Mesenchymal stem cell (in vitro differentiated cells and primary cell): ENCODE results near the gene PSIP1.

Experiments used
- DNase-seq: peaks from one replicate; pipeline ENCODE4 v3.0.0-alpha.2; 2013
- H2AFZ ChIP-seq: one replicate; pipeline ENCODE4 v1.6.1; 2013; ENCODE audit warnings: low read depth, mild to moderate bottlenecking, control low read depth, inconsistent platforms, low read length, moderate library complexity
- H2AK5ac ChIP-seq: 2 replicates; pipeline ENCODE4 v1.6.1; 2013; ENCODE audit warnings: low read length, moderate library complexity, mild to moderate bottlenecking, inconsistent platforms; ENCODE audit not compliant: severe bottlenecking
- H2BK120ac ChIP-seq: one replicate; pipeline ENCODE4 v1.6.1; 2013; ENCODE audit warnings: low read depth, mild to moderate bottlenecking, inconsistent platforms, low read length, moderate library complexity
- H2BK12ac ChIP-seq, 2 experiments: one replicate each; pipeline ENCODE4 v1.6.1; 2013; ENCODE audit warnings: inconsistent platforms in 2 of 2, low read length in 2 of 2, mild to moderate bottlenecking in 2 of 2, moderate library complexity in 2 of 2, control low read depth in 1 of 2
- H2BK15ac ChIP-seq: one replicate; pipeline ENCODE4 v1.6.1; 2013; ENCODE audit warnings: mild to moderate bottlenecking, low read depth, inconsistent platforms; ENCODE audit not compliant: poor library complexity, severe bottlenecking
- H2BK5ac ChIP-seq: 2 replicates; pipeline ENCODE4 v1.6.1; 2013; ENCODE audit warnings: low read depth, mild to moderate bottlenecking, low read length, control low read depth, inconsistent platforms; ENCODE audit not compliant: poor library complexity, severe bottlenecking
- H3K14ac ChIP-seq, 2 experiments: one replicate each; pipeline ENCODE4 v1.6.1; 2013; ENCODE audit warnings: inconsistent platforms in 2 of 2, low read length in 2 of 2, control low read depth in 1 of 2, mild to moderate bottlenecking in 1 of 2, moderate library complexity in 1 of 2
- H3K18ac ChIP-seq, 2 experiments: one replicate each; pipeline ENCODE4 v1.6.1; 2013; ENCODE audit warnings: inconsistent platforms in 2 of 2, low read length in 2 of 2, control low read depth in 1 of 2, low read depth in 1 of 2, mild to moderate bottlenecking in 1 of 2
- H3K23ac ChIP-seq, 2 experiments: one replicate each; pipeline ENCODE4 v1.6.1; 2013; ENCODE audit warnings: inconsistent platforms in 2 of 2, low read length in 2 of 2, mild to moderate bottlenecking in 2 of 2, moderate library complexity in 2 of 2, control low read depth in 1 of 2
- H3K27ac ChIP-seq: 2 replicates; pipeline ENCODE4 v1.5.1; 2013; ENCODE audit warnings: mild to moderate bottlenecking, moderate library complexity, low read length, control low read depth, inconsistent platforms; ENCODE audit not compliant: poor library complexity, severe bottlenecking
- H3K27me3 ChIP-seq, 2 experiments: 2 replicates each; pipeline versions ENCODE4 v1.6.1 to v1.7.0; 2013; ENCODE audit warnings: low read length in 2 of 2, mild to moderate bottlenecking in 2 of 2, moderate library complexity in 2 of 2, control low read depth in 1 of 2, inconsistent platforms in 1 of 2; ENCODE audit not compliant: control insufficient read depth in 1 of 2, insufficient read depth in 1 of 2
- H3K36me3 ChIP-seq, 2 experiments: 2 replicates each; pipeline versions ENCODE4 v1.6.1 to v1.7.0; 2013; ENCODE audit warnings: low read length in 2 of 2, control low read depth in 1 of 2, inconsistent platforms in 1 of 2, low read depth in 1 of 2, mild to moderate bottlenecking in 1 of 2; ENCODE audit not compliant: insufficient read depth in 2 of 2, control insufficient read depth in 1 of 2
- H3K4ac ChIP-seq, 2 experiments: one replicate each; pipeline ENCODE4 v1.6.1; 2013; ENCODE audit warnings: inconsistent platforms in 2 of 2, low read length in 2 of 2, mild to moderate bottlenecking in 2 of 2, moderate library complexity in 2 of 2, control low read depth in 1 of 2, low read depth in 1 of 2
- H3K4me1 ChIP-seq: 2 replicates; pipeline ENCODE4 v1.6.1; 2013; ENCODE audit warnings: low read depth, low read length, control low read depth; ENCODE audit not compliant: control insufficient read depth, insufficient read depth
- H3K4me2 ChIP-seq: 2 replicates; pipeline ENCODE4 v1.6.1; 2013; ENCODE audit warnings: low read length, mild to moderate bottlenecking, inconsistent platforms; ENCODE audit not compliant: poor library complexity, severe bottlenecking
- H3K4me3 ChIP-seq, 2 experiments: 2 replicates each; pipeline versions ENCODE4 v1.5.1 to v1.7.0; 2013; ENCODE audit warnings: low read length in 2 of 2, mild to moderate bottlenecking in 2 of 2, control low read depth in 1 of 2, low read depth in 1 of 2; ENCODE audit not compliant: insufficient read depth in 1 of 2
- H3K79me1 ChIP-seq: replicated peaks from 2 replicates; pipeline ENCODE4 v1.6.1; 2013; ENCODE audit warnings: mild to moderate bottlenecking, control low read depth, low read length, inconsistent platforms; ENCODE audit not compliant: poor library complexity, severe bottlenecking
- H3K9ac ChIP-seq: 2 replicates; pipeline ENCODE4 v1.7.0; 2013; ENCODE audit warnings: mild to moderate bottlenecking, low read length, moderate library complexity
- H3K9me3 ChIP-seq: 2 replicates; pipeline ENCODE4 v1.7.0; 2013; ENCODE audit warnings: mild to moderate bottlenecking, low read length; ENCODE audit not compliant: control insufficient read depth
- H4K8ac ChIP-seq: one replicate; pipeline ENCODE4 v1.6.1; 2013; ENCODE audit warnings: inconsistent platforms, mild to moderate bottlenecking, low read length, moderate library complexity
- H4K91ac ChIP-seq: one replicate; pipeline ENCODE4 v1.6.1; 2013; ENCODE audit warnings: mild to moderate bottlenecking, low read length, inconsistent platforms
- WGBS: methylation state at CpG from one replicate; pipeline ENCODE4 v1.1.7; 2013; ENCODE audit warnings: mixed read lengths; 5-methylcytosine and 5-hydroxymethylcytosine counted together

Gene PSIP1

GRCh38 chr9:15484802-15485201, 26.0 kb downstream of the PSIP1 start:
- Histone ChIP-seq H4K8ac (no peak overlapping the region), H3K79me1 (peaks cover 8% of the 10 kb centered on the region), H3K27me3 (no peaks in the 10 kb centered on the region), H2BK5ac (no peak overlapping the region), H2BK15ac (no peak overlapping the region), H3K36me3 (peaks cover 3 to 30% of the 10 kb centered on the region in 2 experiments), H3K14ac (no peak overlapping the region), H3K4me2 (no peak overlapping the region), H2AFZ (no peak overlapping the region), H2AK5ac (no peak overlapping the region), H2BK12ac (no peak overlapping the region), H4K91ac (no peak overlapping the region), H3K9me3 (no peaks in the 10 kb centered on the region), H2BK120ac (no peak overlapping the region), H3K4me1 (peaks cover 3% of the 10 kb centered on the region), H3K23ac (no peak overlapping the region), H3K4me3 (no peak overlapping the region), H3K4ac (no peak overlapping the region), H3K9ac (no peak overlapping the region), H3K27ac (no peak overlapping the region), H3K18ac (no peak overlapping the region)
- 100% methylated on average over 6 of the region's 6 CpGs for WGBS
- DNase-seq = no peak

- WGBS = no CpG with 5 or more reads among the region's 1 CpG
- H3K4me1 ChIP-seq = peaks cover 3% of the 10 kb centered on the region
- H3K4me3 ChIP-seq = no peak overlapping the region
- H3K36me3 ChIP-seq = peaks cover 3 to 22% of the 10 kb centered on the region in 2 experiments
- no peak overlapping the region for H2BK15ac ChIP-seq
- no peak overlapping the region for H3K14ac ChIP-seq
- no peak overlapping the region for H3K4ac ChIP-seq
- no peak overlapping the region for H3K18ac ChIP-seq
- H3K27ac ChIP-seq = no peak overlapping the region
- H2BK5ac ChIP-seq = no peak overlapping the region
- H4K91ac ChIP-seq = no peak overlapping the region
- no peak for DNase-seq
- peaks cover 9% of the 10 kb centered on the region for H3K79me1 ChIP-seq
- H2BK12ac ChIP-seq = no peak overlapping the region
- H4K8ac ChIP-seq = no peak overlapping the region
- H3K4me2 ChIP-seq = no peak overlapping the region
- no peaks in the 10 kb centered on the region for H3K27me3 ChIP-seq
- no peaks in the 10 kb centered on the region for H3K9me3 ChIP-seq
- no peak overlapping the region for H3K9ac ChIP-seq
- H3K23ac ChIP-seq = no peak overlapping the region
- H2BK120ac ChIP-seq = no peak overlapping the region
- H2AFZ ChIP-seq = no peak overlapping the region
- H2AK5ac ChIP-seq = no peak overlapping the region
Measured at GRCh38 chr9:15482146-15482545, 28.6 kb downstream of the PSIP1 start.

DNA sequence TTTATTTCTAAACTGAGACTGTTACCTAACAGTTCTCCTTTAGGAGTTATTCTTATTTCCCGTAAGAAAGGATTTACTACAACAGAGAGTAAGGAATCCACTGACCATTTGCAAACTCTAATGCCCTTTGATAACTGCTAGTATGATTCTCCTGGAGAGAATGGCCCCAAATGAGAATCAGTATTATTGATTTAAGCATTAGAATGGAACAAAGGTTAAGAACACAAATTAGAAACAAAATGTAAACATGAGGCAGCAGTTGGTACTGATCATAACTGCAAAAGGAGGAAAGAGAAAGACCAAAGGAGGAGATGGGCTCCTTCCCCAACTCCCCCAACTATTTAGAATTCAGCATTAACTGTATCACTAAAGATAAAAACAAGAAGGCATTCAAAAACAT, 30.7 kb downstream of the PSIP1 start:
- DNase-seq = no peak
- 100% methylated on average over 1 of the region's 1 CpG for WGBS
- Histone ChIP-seq H3K4me3 (no peak overlapping the region), H3K27ac (no peak overlapping the region), H2BK120ac (no peak overlapping the region), H3K36me3 (peaks cover 3 to 29% of the 10 kb centered on the region in 2 experiments), H3K14ac (no peak overlapping the region), H3K23ac (no peak overlapping the region), H3K4me2 (no peak overlapping the region), H2BK15ac (no peak overlapping the region), H3K4me1 (peaks cover 3% of the 10 kb centered on the region), H2AK5ac (no peak overlapping the region), H2AFZ (no peak overlapping the region), H3K18ac (no peak overlapping the region), H3K4ac (no peak overlapping the region), H3K9ac (no peak overlapping the region), H3K9me3 (no peaks in the 10 kb centered on the region), H4K8ac (no peak overlapping the region), H2BK5ac (no peak overlapping the region), H4K91ac (no peak overlapping the region), H3K27me3 (no peaks in the 10 kb centered on the region), H2BK12ac (no peak overlapping the region), H3K79me1 (peaks cover 9% of the 10 kb centered on the region)

DNA sequence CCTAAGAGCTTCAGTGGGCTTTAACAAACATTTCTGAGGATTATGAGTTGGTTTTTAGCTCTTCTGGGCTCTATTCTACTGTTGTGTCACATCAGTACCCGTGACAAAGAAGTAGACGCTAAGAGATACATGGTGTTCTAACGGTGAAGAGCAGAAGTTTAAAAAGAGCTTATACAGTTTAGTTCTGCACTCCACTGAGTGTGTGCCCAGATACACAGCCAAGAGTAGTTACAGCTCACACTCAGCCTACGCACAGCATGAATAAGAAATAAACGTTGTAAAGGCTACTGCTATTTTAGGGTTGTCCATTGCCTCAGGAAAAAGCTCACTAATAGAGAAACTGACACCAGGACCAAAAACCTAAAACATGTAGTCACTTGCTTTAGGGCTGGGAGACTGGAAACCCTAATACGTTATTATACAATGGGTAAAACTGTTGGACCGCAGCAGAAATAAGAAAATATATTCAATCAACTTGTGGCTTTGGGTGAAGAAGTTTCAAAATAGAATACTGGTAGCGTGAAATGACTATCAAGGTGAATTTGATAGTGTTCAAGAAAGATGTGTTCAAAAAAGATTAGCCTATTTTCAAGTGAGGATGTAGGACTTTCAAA, 34.7 kb downstream of the PSIP1 start:
- H3K27me3 ChIP-seq = no peaks in the 10 kb centered on the region
- H3K4me1 ChIP-seq = peaks cover 3% of the 10 kb centered on the region
- H2AK5ac ChIP-seq = no peak overlapping the region
- no peak overlapping the region for H4K91ac ChIP-seq
- no peak overlapping the region for H2BK15ac ChIP-seq
- H2AFZ ChIP-seq = no peak overlapping the region
- no peak overlapping the region for H3K18ac ChIP-seq
- H3K4ac ChIP-seq = no peak overlapping the region
- H3K9ac ChIP-seq = no peak overlapping the region
- H3K4me2 ChIP-seq = no peak overlapping the region
- no peak overlapping the region for H3K27ac ChIP-seq
- H3K9me3 ChIP-seq = no peaks in the 10 kb centered on the region
- H2BK12ac ChIP-seq = no peak overlapping the region
- WGBS = 97% methylated on average over 8 of the region's 8 CpGs
- H2BK120ac ChIP-seq = no peak overlapping the region
- H3K4me3 ChIP-seq = no peak overlapping the region
- peaks cover 9% of the 10 kb centered on the region for H3K79me1 ChIP-seq
- no peak overlapping the region for H3K23ac ChIP-seq
- peaks cover 3 to 51% of the 10 kb centered on the region in 2 experiments for H3K36me3 ChIP-seq
- H4K8ac ChIP-seq = no peak overlapping the region
- DNase-seq = no peak
- H3K14ac ChIP-seq = no peak overlapping the region
- H2BK5ac ChIP-seq = no peak overlapping the region
